ENCODE data around the gene NCOA4.
"Not testable (repeated sequence)": the region's sequence is repeated elsewhere in the genome, so short reads cannot be mapped to it uniquely, and the experiment has no call there.

NCOA4 gene

DNA sequence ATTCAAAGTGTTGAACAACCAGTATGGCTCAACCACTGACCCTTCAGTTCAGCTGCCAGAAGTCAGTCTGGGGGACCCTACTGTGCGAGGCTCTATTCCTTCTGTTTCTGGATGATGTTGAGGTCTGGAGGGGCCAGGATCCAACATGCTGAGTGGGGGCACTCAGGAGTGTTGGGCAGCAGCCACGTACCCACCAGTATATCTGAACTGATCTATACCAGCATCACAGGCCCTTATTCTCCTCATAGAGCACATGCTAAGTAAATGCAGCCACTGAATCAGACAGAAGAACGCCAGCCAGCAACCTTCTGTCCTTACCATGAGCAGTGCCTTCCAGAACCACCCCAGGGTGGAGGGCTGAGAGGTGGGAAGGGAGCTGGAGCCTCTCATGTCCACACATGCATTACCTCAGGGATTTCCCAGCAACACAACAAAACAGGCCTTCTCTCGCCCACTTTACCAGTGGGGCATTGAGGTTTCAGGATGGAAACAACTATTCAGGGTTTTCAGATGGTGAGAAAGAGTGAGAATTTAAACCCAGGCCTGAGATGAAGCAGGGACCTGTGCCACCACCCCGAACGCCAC is 22.5 kb upstream of the NCOA4 start:
- no peak for DNase-seq (ENCODE audit: low read depth in 1 of 2, low spot score in 1 of 2)

DNA sequence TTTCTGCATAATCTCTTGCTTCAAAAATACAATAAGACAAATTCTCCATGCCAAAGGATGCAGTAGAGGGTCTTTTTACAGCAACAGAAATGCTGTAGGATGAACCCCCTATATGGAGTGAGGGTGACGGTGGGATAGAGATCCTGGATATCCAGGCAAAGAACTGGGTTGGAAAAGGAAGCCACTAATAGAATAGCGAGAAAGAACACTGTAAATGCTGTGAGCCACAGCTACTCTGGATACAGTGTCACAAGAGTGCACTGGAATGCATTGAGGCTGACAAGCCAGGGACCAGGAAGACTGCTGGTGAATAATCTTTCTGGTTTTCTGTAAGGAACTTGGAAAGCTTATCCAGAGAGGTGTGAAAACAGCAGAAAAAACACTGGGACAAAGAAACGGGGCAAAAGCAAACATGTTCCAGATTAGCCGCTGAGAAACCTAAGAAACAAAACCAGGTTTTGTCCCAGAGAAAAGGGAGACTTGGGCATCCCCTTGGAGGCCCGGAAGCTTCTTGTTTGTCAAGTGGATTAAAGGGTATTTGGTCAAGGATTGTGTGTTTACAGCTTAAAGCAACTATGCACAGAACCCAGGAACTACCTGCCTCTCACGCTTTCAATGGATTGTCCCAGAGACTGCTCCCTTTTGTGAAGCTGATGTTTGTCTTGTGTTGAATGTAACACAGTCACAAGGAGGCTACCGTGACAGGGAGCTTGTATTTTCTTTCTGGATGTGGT is 21.8 kb upstream of the NCOA4 start:
- DNase-seq (ENCODE audit: low read depth in 1 of 2, low spot score in 1 of 2), result no peak

DNA sequence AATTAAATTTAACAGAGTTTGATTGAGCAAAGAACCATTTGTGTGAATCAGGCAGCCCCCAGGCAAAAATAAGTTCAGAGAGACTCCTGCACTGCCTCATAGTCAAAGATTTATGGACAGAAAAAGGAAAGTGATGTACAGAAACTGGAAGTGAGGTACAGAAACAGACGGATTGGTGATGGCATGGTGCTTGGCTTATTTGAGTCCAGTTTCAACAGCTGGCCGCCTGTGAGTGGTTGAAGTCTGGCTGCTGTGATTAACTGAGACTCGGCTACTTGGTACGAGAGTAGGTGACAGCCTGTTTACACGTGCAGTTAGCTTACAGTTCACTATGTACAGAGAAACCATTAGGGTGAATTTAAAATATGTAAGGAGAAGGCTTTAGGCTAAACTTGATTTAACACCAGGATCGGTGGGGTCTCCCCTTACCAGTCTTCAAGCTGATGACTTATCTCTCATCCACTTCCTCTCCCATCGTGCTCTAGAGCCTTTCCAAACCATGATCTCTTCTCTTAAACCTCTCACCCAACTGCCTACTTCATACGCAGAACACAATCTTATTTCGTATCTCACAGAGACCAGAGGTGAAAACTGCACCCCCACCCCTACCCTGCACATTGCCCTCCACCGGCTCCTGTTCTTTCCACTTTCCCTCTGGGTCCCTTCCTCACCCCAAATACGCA is 20.7 kb upstream of the NCOA4 start:
- no peak for DNase-seq (ENCODE audit: low read depth in 1 of 2, low spot score in 1 of 2)

DNA sequence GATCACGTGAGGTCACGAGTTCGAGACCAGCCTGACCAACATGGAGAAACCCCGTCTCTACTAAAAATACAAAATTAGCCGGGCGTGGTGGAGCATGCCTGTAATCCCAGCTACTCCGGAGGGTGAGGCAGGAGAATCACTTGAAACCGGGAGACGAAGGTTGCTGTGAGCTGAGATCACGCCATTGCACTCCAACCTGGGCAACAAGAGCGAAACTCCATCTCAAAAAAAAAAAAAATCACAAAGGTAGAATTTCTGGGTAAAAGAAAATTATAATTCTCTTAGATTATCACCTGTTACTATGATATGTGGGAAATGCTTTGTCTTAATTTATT is 19.0 kb upstream of the NCOA4 start:
- DNase-seq (ENCODE audit: low read depth in 1 of 2, low spot score in 1 of 2), result not testable (repeated sequence)

DNA sequence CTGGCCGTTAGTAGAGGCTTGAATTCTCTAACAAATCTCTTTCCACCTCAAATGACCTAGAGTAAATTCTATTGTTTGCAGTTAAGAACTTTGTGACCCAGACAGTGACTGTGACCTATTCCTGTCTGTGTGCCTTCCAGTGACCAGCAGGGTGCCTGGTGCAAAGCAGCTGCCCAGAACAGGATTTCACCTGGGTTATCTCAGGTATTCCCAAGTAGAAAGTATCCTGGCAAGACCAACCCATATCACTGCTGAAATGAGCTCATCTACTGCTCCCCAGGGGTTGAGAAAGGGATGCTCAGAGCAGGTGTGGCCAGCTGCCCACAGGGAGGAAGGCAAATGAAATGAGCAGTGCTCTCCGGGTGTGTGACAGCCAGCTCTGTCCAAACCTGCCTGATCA is 17.7 kb upstream of the NCOA4 start:
- no peak for DNase-seq (ENCODE audit: low read depth in 1 of 2, low spot score in 1 of 2)

DNA sequence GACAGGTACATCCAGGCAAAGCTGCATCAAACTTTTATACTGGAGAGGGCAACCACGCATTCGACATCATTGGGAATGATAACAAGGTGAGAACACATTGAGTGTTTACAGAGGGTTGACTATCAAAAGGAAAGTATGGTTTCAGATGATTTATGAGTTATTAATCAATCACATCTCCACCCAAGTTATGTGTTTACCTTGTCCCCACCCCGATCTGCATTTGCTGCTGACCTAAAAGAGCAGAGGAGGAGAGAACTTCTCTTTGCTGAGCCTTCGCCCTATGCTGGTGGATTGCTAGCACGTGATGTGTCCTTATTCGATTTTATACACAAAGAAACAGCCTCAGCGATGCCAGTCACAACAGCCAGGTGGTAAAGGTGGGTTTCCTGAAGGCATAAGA is 15.8 kb upstream of the NCOA4 start, which contains the start of gene MSMB:
MSMB (minus strand) TSS at position 9 of the 400 bp plus-strand sequence. CDS start 32 bp downstream, outside the sequence.
- DNase-seq (ENCODE audit: low read depth in 1 of 2, low spot score in 1 of 2), result no peak

DNA sequence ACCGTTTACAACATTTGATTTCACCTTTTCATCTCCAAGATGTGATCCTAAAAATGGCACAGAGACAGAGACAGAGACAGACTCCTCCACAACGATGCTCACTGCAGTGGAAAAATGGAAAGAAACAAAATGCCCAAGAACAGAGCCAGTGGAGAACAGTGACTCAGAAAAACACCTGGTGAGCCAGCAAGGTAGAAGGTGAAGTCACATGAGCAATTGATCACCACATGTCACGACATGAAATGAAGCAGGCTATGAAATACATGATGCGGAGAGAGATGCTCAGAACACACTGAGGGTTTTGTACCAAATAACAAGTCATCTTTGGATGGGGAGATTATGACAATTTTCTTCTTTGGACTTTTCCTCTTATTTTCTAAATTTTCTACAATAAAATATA is 12.1 kb upstream of the NCOA4 start:
- no peak for DNase-seq (ENCODE audit: low read depth in 1 of 2, low spot score in 1 of 2)

DNA sequence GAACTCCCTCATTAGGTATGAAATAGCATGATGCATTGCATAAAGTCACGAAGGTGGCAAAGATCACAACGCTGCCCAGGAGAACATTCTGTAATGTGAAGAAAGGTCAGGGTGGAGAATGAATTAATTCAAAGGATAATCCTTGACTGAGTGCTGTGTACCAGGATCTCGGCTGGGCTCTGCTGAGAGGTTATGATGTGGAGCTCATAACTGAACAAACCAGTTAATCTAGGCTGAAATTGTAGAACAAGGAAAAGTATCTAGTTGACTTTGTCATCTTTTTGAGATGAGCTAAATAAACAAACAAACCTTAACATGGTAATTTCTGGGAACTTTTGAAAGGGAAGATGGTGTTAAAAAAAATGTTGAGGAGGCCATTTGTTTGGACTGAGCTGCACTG is 9.6 kb upstream of the NCOA4 start:
- no peak for DNase-seq (ENCODE audit: low read depth in 1 of 2, low spot score in 1 of 2)

DNA sequence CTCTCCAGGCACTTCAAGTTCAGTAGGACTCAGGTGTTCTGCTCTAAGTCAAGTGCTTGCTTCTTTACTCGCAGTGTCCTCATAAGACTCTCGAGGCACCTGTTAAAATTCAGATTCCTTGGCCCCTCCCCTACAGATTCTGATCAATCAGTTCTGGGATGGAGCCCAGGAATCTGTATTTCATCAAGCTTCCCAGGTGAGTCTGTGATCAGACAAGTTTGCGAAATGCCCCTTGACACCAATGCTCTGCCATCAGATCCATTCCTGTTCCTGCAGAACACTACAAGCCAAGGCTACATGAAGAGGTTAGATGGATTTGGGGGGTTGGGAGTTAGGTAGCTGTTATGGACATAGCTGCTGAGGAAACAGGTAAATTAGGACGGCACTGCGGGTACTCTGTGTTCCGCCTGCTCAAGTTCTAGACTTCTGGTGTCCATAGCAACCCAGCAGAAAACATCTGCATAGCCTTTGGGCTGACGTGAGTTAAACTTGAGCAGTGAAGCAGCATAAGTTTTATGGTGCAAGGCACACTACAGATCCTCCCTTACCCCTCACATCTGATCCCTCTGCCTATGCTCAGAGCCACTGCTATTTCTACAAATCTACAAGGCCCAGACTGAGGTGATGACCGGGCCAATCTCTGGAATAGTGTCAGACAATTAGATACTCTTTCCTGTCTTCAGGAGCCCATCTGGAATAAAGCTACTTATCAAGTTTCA is 6.8 kb upstream of the NCOA4 start:
- no peak for DNase-seq (ENCODE audit: low read depth in 1 of 2, low spot score in 1 of 2)

DNA sequence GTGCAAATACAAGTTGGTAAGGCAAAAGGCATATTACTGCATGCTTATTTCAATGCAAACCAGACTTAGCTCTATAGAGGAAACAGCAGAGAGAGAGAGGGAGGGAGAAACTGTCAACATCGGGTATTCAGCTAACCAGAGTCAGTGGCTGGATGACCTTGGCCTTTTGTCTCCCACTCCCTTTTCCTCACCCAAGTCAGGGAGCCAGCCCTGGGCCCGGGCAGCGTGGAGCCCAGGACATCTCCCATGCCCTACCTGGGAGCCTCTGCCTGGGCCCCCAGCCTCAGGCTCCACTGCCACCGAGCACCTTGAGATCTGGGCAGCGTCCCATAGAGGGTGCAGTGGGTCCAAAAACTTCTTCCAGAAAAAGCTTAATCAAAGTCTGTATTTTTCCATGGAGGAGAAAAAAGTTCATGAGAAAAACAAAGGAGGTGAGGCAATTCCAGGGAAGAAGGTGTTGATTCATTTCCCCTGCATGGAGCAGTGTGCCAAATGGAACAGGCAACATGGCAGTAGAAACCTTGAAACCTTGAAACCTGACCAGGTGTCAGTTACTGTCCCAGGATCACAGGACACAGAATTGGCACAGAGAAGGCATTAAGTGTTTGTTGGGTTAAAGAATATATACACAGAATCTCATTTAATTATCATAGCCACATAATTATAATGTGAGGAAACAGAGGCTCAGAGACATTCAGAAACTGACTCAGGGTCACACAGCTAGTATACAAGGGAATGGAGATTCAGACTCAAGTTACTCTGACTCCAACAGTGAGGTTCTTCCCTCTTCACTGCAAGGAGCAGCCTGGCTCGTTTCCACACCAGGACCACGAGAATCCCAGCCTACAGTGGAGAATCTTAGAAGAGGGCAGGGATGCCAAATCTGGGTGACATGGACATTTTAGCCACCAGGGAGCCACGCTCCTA is 5.8 kb upstream of the NCOA4 start:
- DNase-seq (ENCODE audit: low read depth in 1 of 2, low spot score in 1 of 2), result no peak

DNA sequence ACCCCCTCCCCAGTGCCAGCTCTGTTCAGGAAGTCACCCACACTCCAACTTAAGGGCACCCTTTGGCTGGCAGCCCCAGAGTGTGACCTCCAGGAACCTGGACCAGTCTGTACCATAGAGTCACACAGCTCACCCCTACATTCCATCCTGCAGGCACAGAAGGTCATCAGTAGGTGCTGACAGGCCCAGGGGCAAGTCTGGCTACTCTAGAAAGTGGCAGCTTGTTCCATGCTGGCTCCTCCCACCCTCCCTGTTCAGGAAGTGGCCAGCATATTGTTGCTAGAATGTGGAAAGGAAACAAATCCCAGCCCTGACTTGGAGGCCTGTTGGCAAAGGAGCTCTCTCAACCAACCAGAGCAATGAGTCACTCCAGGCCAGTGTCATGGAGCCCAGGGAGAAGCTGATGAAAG is 3.2 kb upstream of the NCOA4 start:
- DNase-seq (ENCODE audit: low read depth in 1 of 2, low spot score in 1 of 2), result no peak

DNA sequence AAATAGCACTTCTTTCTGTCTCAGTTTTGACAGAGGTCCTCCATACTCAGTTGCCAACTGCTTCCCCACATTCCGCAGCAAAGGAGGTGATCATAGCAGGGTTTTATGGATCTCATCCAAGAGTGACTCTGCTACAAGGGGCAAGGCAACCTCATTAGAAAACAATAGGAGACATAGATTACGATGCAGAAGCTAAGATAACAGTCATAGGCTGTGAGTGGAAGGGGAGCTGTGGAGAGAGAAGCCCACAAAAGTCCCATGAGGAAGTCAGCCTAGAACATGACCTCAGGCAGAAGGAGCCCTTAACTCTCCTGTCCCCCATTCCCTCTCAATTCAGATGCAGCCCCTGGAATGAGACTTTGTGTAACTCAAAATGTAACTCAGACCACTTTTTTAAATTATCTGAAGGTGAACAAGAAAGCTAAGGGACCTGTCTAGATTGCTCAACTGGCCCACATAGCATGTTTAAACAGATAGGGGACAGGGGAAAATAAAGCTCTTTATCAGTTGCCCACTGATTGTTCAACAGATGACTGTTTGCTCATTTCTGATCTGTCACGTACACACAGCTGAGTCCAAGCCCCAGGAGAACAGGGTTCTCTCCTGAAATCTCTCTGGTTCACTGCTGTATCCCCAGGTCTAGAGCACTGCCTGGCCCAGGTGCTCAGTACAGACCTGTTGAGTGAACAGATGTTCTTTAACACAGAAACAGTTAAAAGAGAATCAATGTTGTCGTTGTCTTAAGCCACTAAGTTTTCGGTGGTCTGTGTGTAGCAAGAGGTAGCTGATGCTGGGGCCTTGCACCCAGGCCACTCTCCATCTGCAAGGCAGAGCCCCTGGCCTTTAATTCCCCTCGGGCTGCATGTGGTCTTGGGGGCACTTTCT is 1.5 kb upstream of the NCOA4 start:
- no peak for DNase-seq (ENCODE audit: low read depth in 1 of 2, low spot score in 1 of 2)

DNA sequence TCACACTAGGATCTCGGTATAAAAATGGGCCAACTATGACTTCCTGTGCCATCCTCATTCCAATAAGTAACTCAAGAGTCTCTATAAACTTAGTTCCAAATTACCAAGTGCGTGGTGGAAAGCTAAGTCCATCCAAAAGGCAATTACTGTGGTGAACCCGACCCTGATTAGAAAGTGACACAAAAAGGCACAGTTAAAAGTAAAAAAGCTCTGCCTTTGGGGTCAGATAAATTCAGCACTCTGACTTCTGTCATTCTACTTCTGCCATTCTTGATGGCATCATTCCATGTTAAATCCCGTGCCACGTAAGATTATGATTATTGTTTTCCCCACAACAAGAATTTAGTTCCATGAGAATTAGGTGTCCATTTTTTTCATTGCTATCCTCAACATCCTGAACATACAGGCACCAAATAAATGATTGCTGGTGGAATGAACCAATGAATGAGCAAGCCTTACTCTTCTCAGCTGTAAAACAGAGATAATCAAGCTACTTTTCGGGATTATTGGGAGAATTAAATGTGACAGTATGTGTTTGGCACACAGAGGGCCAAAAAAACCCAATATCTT is 877 bp downstream of the NCOA4 start:
- no peak for DNase-seq (ENCODE audit: low read depth in 1 of 2, low spot score in 1 of 2)

DNA sequence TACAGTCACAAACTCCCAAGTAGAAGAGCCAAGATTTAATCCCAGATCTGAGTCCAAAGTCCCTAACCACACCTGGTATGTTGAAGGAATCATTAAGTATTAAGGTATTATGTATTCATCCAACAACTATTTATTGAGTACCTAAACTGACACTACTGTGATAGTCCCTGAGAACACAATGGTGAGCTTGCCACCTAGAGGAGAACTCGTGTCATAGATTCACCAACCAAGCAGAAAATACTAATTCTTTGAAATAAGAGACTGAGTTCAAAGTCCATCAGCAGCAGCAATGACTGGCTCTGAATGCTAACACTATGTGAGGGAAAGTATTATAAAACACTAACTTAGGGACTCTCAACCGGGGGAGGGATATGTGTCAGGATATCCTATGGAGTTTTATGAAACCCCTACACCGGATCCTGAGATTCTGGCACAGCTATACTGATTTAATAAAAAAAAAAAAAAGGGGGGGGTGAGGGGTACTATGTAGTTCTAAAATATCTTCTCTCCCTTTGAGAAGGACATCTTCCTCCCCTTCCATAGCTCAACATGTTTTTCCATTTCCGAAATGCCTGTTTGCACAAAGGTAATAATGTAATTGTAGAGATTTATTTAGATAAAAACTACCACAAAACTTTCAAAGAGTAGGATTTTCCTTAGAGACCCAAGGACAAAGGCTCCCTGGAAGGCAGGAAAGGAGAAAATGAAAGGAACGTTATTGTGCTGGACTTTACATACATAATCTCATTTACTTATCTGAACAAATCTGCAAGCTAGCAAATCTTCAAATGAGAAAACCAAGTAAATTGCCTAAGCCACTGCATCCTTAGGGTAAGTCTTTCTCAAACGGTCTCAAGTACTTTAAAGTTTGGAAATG is 1.6 kb downstream of the NCOA4 start:
- DNase-seq (ENCODE audit: low read depth in 1 of 2, low spot score in 1 of 2), result no peak

DNA sequence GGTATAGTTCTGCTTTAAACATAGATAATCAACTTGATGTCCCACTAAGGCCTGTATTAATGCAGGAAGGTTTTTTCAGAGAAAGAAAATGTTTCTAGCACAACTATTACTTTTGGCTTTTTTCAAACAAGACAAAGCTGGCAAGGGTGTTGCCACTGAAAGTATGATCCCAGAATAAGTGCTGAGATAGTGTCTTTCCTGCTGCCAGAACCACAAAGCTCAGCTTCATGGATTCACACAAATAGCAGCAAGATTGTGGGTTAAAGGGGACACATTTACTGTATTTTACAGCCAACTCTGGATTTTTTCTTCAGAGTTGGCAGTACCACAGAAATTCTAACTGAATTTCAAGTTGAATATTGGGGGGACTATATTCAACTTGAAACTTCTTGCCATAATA is 4.3 kb downstream of the NCOA4 start:
- DNase-seq (ENCODE audit: low read depth in 1 of 2, low spot score in 1 of 2), result no peak

DNA sequence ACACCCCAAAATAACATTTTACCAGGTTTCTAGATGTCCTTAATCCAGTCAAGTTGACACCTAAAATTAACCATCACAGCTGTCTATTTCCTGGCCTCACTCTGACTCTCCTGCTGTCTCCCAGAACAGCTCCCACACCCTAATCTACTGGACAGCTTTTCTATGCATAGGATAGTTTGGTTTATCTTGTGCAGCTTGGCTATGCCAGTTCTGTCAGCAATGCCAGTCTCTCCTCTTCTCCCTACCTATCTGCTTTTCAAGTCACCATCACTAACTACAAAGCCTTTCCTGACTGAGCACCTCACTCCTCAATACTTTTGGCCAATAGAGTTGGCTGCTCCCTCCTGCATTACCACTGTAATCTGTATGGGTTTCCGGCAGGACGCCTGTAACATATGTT is 5.0 kb downstream of the NCOA4 start:
- DNase-seq (ENCODE audit: low read depth in 1 of 2, low spot score in 1 of 2), result no peak

DNA sequence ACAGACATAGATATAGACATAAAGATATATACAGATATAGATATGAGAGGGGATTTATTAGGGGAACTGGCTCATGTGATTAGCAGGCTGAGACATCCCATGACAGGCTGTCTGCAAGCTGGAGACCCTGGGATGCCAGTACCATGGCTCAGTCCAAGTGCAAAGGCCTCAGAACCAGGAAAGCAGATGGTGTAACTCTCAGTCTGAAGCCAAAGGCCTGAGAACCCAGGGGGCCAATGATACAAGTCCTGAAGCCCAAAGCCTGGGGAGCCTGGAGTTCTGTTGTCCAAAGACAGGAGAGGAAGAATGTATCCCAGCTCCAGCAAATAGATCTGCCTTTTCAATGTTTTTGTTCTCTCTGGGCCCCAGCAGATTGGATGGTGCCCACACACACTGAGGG is 5.5 kb downstream of the NCOA4 start:
- no peak for DNase-seq (ENCODE audit: low read depth in 1 of 2, low spot score in 1 of 2)

DNA sequence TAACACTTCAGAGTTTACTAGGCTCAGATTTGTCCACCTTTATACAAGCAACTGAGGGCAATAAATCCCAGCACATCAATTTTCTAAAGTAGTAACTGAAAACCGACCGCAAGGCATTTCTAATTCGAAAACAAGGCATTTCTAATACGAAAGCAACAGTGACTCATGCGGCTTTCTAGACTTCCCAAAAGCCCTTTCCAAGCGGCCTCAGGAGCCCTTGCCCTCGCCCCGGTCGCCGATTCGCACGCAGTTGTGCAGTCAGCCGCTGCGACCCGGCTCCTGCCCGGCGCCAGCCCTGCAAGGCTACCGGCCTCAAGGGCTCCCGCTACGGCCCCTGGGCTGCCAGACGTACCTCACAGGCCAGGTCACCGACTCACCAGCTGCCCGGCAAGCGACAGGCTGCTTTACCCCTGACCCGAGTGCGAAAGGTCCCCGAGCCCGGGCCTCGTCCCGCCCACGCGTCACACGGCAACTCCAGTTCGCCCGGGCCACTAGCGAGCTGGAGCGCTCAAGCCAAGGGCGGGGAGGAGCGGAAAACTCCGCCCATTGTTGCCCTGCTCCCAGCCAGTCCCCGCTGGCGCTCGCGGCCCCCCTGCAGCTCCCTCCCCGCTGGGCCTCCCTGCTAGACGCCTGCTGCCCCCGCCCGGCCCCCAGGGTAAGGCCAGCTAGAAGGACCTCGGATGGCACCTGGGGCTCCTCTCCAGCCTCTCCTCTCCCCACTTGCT is 7.3 kb downstream of the NCOA4 start:
- DNase-seq (ENCODE audit: low read depth in 1 of 2, low spot score in 1 of 2), result peak; percentile 62 to 65
